Stimulated activated CD8-positive, alpha-beta memory T cell treated with anti-CD3 and anti-CD28 coated beads, Interleukin-12 subunit alpha, Interleukin-12 subunit beta, amount 100 ng/mL, for 4 hours (primary cell): Measurements from ENCODE around the gene SMIM36.
"Not testable (repeated sequence)": the region's sequence is repeated elsewhere in the genome, so short reads cannot be mapped to it uniquely, and the experiment has no call there.

Experiments used
- DNase-seq: peaks from one replicate; pipeline ENCODE4 v3.0.0-alpha.2; 2020; ENCODE audit warnings: low read depth

Gene SMIM36

GRCh38 chr17:55501626-55502025 lies 9.6 kb downstream of the SMIM36 start:
- not testable (repeated sequence) for DNase-seq

- no peak for DNase-seq
Observed at GRCh38 chr17:55500103-55500502, 11.1 kb downstream of the SMIM36 start.

GRCh38 chr17:55496094-55496881 lies 15.0 kb downstream of the SMIM36 start:
- no peak for DNase-seq

- no peak for DNase-seq
Observed at GRCh38 chr17:55495239-55495638, 16.0 kb downstream of the SMIM36 start.

- no peak for DNase-seq
Observed at GRCh38 chr17:55492781-55493341, 18.4 kb downstream of the SMIM36 start.

- no peak for DNase-seq
Observed at GRCh38 chr17:55490376-55490775, 20.9 kb downstream of the SMIM36 start.

- no peak for DNase-seq
Observed at GRCh38 chr17:55487695-55488432, 23.4 kb downstream of the SMIM36 start.

GRCh38 chr17:55484575-55484974 lies 26.7 kb downstream of the SMIM36 start:
- no peak for DNase-seq

- DNase-seq, result no peak
Observed at GRCh38 chr17:55482591-55483389, 28.5 kb downstream of the SMIM36 start.

GRCh38 chr17:55480631-55481315 lies 30.5 kb downstream of the SMIM36 start:
- DNase-seq, result no peak

GRCh38 chr17:55479903-55480302 lies 31.3 kb downstream of the SMIM36 start:
- DNase-seq, result no peak

- DNase-seq, result no peak
Observed at GRCh38 chr17:55478971-55479370, 32.3 kb downstream of the SMIM36 start.

GRCh38 chr17:55466671-55467070 lies 44.6 kb downstream of the SMIM36 start:
- DNase-seq, result no peak

- DNase-seq, result not testable (repeated sequence)
Observed at GRCh38 chr17:55465771-55466170, 45.5 kb downstream of the SMIM36 start.

GRCh38 chr17:55463600-55463999 lies 47.7 kb downstream of the SMIM36 start:
- DNase-seq, result no peak

GRCh38 chr17:55462711-55463110 lies 48.5 kb downstream of the SMIM36 start:
- no peak for DNase-seq

GRCh38 chr17:55462234-55462633 lies 49.0 kb downstream of the SMIM36 start:
- no peak for DNase-seq

GRCh38 chr17:55458978-55459377 lies 52.3 kb downstream of the SMIM36 start:
- DNase-seq, result no peak

GRCh38 chr17:55458287-55458900 lies 52.9 kb downstream of the SMIM36 start:
- no peak for DNase-seq

GRCh38 chr17:55456307-55457240 lies 54.7 kb downstream of the SMIM36 start:
- DNase-seq, result no peak
